Keratinocyte (primary cell): ENCODE measurements around the gene ROBO3.

ENCODE experiments used
- CTCF ChIP-seq, 3 experiments: IDR thresholded peaks in 1 of 3; conservative IDR thresholded peaks in 1 of 3; optimal IDR thresholded peaks in 1 of 3; 2 replicates in 2 of 3; 3 replicates in 1 of 3; pipeline versions ENCODE3 to v1.5.1; 2011; ENCODE audit warnings: low read length in 3 of 3, mild to moderate bottlenecking in 3 of 3, moderate library complexity in 2 of 3, control low read depth in 1 of 3, inconsistent platforms in 1 of 3; ENCODE audit not compliant: insufficient read depth in 2 of 3; ENCODE audit errors: extremely low read depth in 1 of 3
- EZH2 ChIP-seq: IDR thresholded peaks from one replicate; pipeline ENCODE4 v1.6.1; 2012; ENCODE audit warnings: inconsistent platforms, mild to moderate bottlenecking, low read length, moderate library complexity

- TF ChIP-seq CTCF (optimal IDR thresholded peaks at IDR 0.05 in 1 of 3, IDR thresholded peaks at IDR 0.05 in 1 of 3, conservative IDR thresholded peaks at IDR 0.05 in 1 of 3; ENCODE audit: extremely low read depth in 1 of 3, insufficient read depth in 2 of 3, low read length in 3 of 3) (no peak), EZH2 (no peak)
Measured at GRCh38 chr11:124919898-124920297, 54.7 kb downstream of the ROBO3 start.
